Bronchial epithelial cell (primary cell): Measurements from ENCODE around the gene SMIM22. TPM values are rescaled to one million over a fixed set of nuclear protein-coding genes. Genes with fewer than 3 reads are reported as not detected.
A peak's percentile ranks its signal among the peaks of the same experiment; 100 is the strongest.

Experiments used
- DNase-seq: peaks from one replicate; pipeline ENCODE4 v3.0.0-alpha.2; 2010; ENCODE audit warnings: low read depth
- FAIRE-seq: peaks from 2 replicates; lab custom pipeline; 2011; peaks lifted over from hg19 to GRCh38; lab: Jason Lieb, UNC
- H3K27me3 ChIP-seq: 2 replicates; pipeline ENCODE4 v1.5.1; 2011; ENCODE audit warnings: low read length; ENCODE audit not compliant: control insufficient read depth, insufficient read depth
- H3K36me3 ChIP-seq: 2 replicates; pipeline ENCODE4 v1.5.1; 2011; ENCODE audit warnings: low read length; ENCODE audit not compliant: control insufficient read depth, insufficient read depth
- H3K4me3 ChIP-seq: 2 replicates; pipeline ENCODE4 v1.5.1; 2011; ENCODE audit warnings: mild to moderate bottlenecking, low read depth, low read length, control low read depth
- CTCF ChIP-seq: IDR thresholded peaks from 2 replicates; pipeline ENCODE4 v1.5.1; 2011; ENCODE audit warnings: mild to moderate bottlenecking, moderate library complexity, low read length, control low read depth, inconsistent platforms; ENCODE audit not compliant: insufficient read depth, severe bottlenecking
- total RNA-seq: library from RNA; depleted of rRNA; stranded (reverse); fragments of >200 nt; gene quantifications from 2 replicates; pipeline ENCODE4 v1.2.1, GENCODE V29; 2014

The SMIM22 gene, protein sequence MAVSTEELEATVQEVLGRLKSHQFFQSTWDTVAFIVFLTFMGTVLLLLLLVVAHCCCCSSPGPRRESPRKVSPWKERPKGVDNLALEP
- total RNA-seq, result 0.79 and 9.0 TPM in 2 replicates

DNA sequence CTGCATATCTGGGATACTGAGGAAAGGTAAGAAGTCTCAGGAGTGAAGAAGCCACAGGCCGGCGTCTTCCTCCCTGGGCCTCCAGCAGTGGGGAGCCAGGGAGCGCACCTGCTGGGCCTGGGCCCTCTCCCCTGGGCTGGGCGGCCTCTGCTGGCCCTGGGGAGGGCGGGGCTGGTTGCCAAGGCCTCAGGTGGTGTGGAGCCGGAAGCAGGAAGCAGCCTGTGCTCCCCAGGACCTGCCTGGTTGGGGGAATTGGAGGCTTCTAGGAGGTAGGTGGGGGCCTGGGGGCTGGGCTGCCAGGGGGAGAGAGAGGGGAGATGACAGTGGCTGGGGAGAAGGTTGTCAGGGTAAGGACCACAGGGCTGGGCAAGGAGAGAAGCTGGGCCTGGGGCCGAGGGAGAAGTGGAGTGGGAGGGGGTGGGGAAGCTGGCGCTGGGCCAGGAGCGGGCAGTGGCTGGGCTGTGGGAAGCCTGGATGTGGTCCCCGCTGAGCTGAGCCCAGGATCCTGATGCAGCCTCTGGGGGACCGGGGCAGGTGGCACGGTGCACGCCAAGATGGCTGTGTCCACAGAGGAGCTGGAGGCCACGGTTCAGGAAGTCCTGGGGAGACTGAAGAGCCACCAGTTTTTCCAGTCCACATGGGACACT, at the start of gene SMIM22:
Gene SMIM22 (plus strand): TSS at position 189 of the 647 bp plus-strand sequence. CDS start 366 bp downstream, at position 555.
- no peak for TF ChIP-seq CTCF
- no peak for DNase-seq
- H3K27me3 ChIP-seq, result no peaks in the 10 kb centered on the region
- H3K36me3 ChIP-seq, result peaks cover 10% of the 10 kb centered on the region
- no peak for FAIRE-seq
- peak within 1 kb of the TSS; percentile 21 for H3K4me3 ChIP-seq

- no peak for DNase-seq
- Histone ChIP-seq H3K4me3 (no peak overlapping the region), H3K27me3 (no peaks in the 10 kb centered on the region), H3K36me3 (peaks cover 3% of the 10 kb centered on the region)
- no peak for TF ChIP-seq CTCF
- no peak for FAIRE-seq
Observed at GRCh38 chr16:4746215-4746614, 49.0 kb upstream of the SMIM22 start.

- FAIRE-seq, result no peak
Observed at GRCh38 chr16:4746991-4747574, 48.1 kb upstream of the SMIM22 start.

DNA sequence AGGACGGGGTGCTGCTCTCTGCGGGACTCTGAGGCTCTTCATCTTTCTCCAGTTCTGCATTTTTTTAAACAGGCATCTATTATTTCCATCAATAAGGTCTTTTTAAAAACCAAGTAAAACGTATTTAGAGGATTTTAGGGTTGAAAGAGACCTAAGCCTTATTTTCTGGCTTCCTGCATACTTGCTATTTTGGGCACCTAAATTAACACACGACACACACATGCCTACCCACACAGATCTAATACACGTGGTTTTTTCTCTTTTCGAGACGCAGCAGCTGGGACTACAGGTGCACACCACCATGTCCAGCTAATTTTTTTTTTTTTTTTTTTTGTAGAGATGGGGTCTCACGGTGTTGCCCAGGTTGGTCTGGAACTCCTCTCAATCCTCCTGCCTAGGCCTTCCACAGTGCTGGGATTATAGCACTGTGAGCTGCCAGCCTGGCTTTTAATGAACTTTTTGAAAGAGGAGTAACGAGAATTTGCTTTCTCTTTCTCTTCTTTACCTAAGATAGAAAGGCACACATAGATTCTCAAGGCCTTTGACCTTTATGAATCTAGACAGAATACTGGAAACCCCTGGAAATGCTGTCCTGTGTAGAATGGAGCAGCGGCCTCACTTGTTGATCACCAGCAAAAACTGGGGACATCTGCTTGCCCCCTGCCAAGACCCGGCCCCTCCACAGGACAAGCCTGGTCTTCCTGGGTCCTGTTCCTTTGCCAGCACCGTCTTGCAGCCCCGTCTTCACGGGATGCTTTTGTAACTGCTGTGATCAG, 47.1 kb upstream of the SMIM22 start:
- Histone ChIP-seq H3K4me3 (no peak overlapping the region), H3K36me3 (peaks cover 8% of the 10 kb centered on the region), H3K27me3 (no peaks in the 10 kb centered on the region)
- TF ChIP-seq CTCF, result no peak
- FAIRE-seq (no peak), DNase-seq (no peak)

More at GRCh38 chr16:4746991-4747574, 48.1 kb upstream of the SMIM22 start:
- peaks cover 4% of the 10 kb centered on the region for H3K36me3 ChIP-seq
- no peak for DNase-seq
- no peak overlapping the region for H3K4me3 ChIP-seq
- H3K27me3 ChIP-seq, result no peaks in the 10 kb centered on the region
- no peak for TF ChIP-seq CTCF

DNA sequence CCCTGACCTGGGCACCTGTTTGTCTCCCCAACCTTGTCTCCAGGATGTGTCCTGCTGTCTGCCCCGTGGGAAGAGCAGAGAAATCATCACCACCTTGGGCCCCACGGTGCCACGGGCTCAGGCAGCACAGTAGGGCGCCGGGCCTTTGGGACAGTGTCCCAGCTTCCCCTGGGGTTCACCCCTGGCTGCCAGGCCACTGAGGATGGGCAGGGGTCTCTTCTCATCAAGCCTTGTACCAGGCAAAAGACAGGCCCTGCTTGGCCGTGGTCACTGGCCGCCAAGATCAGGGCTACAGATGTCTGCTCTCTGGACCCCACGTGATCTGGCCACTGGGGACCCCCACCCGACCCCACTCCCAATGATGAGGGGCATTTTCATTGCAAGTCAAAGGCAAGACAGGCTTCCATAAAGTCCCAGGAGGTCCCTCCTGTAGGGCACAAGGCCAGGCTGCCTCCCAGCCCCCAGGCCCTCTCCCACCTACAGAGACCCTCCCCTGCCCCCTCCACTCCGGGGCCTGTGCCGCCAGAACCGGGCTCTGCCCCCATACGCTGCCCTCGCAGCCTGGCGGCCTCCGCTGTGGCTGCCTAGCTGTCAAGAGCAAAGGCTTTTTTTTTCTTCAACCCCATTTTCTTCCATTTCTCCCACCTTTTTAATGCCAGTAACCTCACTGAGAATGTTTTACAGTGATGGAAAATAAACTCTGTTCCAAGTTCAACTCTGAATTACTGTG, 46.3 kb upstream of the SMIM22 start:
- Histone ChIP-seq H3K4me3 (no peak overlapping the region), H3K27me3 (no peaks in the 10 kb centered on the region), H3K36me3 (peaks cover 13% of the 10 kb centered on the region)
- DNase-seq (no peak), FAIRE-seq (peak; percentile 47)
- no peak for TF ChIP-seq CTCF
